Loucy (cell line): ENCODE measurements around the gene MYD88.

Experiments used
- H2AFZ ChIP-seq: fragments of 200-600 bp; sonication (generic); 2 replicates; pipeline ENCODE4 v1.6.0; 2016; ENCODE audit warnings: antibody characterized with exemption, mild to moderate bottlenecking, low read length, moderate library complexity
- H3F3A ChIP-seq: fragments of 200-600 bp; 2 replicates; pipeline ENCODE4 v1.6.0; 2016; ENCODE audit warnings: antibody characterized with exemption, low read depth, mild to moderate bottlenecking
- H3K27me3 ChIP-seq: fragments of 200-600 bp; sonication (generic); 2 replicates; pipeline ENCODE4 v1.6.1; 2014; ENCODE audit warnings: low read length, mild to moderate bottlenecking; ENCODE audit not compliant: insufficient read depth, poor library complexity, severe bottlenecking
- H3K36me3 ChIP-seq: fragments of 200-600 bp; sonication (generic); 2 replicates; pipeline ENCODE4 v1.6.1; 2016; ENCODE audit warnings: low read length; ENCODE audit not compliant: insufficient read depth
- H3K4me1 ChIP-seq: fragments of 200-600 bp; sonication (generic); 2 replicates; pipeline ENCODE4 v1.5.1; 2014; ENCODE audit warnings: low read length, mild to moderate bottlenecking; ENCODE audit not compliant: insufficient read depth, poor library complexity, severe bottlenecking
- H3K4me2 ChIP-seq: fragments of 200-600 bp; sonication (generic); 2 replicates; pipeline ENCODE4 v1.6.0; 2014; ENCODE audit warnings: antibody characterized with exemption, low read length, low read depth, mild to moderate bottlenecking; ENCODE audit not compliant: poor library complexity, severe bottlenecking
- H3K4me3 ChIP-seq: fragments of 200-600 bp; sonication (generic); 2 replicates; pipeline ENCODE4 v1.5.1; 2014; ENCODE audit warnings: low read length, mild to moderate bottlenecking, mixed read lengths; ENCODE audit not compliant: poor library complexity, severe bottlenecking
- H3K79me2 ChIP-seq: fragments of 200-600 bp; sonication (generic); 2 replicates; pipeline ENCODE4 v1.6.1; 2014; ENCODE audit warnings: low read length; ENCODE audit not compliant: insufficient read depth
- H3K9ac ChIP-seq: fragments of 200-600 bp; sonication (generic); 2 replicates; pipeline ENCODE4 v1.6.0; 2014; ENCODE audit warnings: mild to moderate bottlenecking, low read depth, low read length, moderate library complexity; ENCODE audit not compliant: poor library complexity, severe bottlenecking
- H3K9me2 ChIP-seq: fragments of 200-600 bp; sonication (generic); replicated peaks from 2 replicates; pipeline ENCODE4 v1.6.1; 2016; ENCODE audit warnings: low read depth, low read length, mixed read lengths
- H3K9me3 ChIP-seq: fragments of 200-600 bp; sonication (generic); 2 replicates; pipeline ENCODE4 v1.6.1; 2014; ENCODE audit warnings: mild to moderate bottlenecking, antibody characterized with exemption, low read length, low read depth; ENCODE audit not compliant: insufficient read depth
- H4K20me1 ChIP-seq: fragments of 200-600 bp; sonication (generic); 2 replicates; pipeline ENCODE4 v1.6.0; 2014; ENCODE audit warnings: antibody characterized with exemption, low read length, mild to moderate bottlenecking; ENCODE audit not compliant: insufficient read depth, poor library complexity, severe bottlenecking
- EZH2phosphoT487 ChIP-seq: fragments of 200-600 bp; IDR thresholded peaks from 2 replicates; pipeline ENCODE4 v1.6.1; 2018; ENCODE audit warnings: antibody characterized with exemption, mild to moderate bottlenecking, moderate library complexity, borderline replicate concordance
- TF ChIP-seq, protein P1 (sequence below): fragments of 200-600 bp; sonication (generic); conservative IDR thresholded peaks from 2 replicates; pipeline ENCODE4 v1.5.1; 2014; ENCODE audit warnings: mild to moderate bottlenecking, antibody characterized with exemption, low read length

The MYD88 gene

DNA sequence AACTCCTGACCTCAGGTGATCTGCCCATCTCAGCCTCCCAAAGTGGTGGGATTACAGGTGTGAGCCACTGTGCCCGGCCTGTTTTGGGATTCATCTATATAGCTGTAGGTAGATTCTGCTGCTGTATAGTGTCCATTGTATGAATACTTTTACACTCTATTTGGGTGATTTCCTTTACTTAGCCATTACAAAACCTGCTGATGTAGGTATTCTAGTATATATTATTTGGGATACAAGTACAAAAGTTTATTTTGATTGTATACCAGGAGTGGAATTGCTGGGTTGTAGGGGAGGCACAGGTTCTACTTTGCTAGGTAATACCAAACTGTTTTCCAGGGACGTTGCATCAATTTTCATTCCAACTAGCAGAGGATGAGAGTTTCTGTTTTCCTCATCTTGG lies 17.4 kb downstream of the MYD88 start:
- no peaks in the 10 kb centered on the region for H3K9me2 ChIP-seq
- H3K79me2 ChIP-seq, result no peaks in the 10 kb centered on the region
- no peak for TF ChIP-seq EZH2phosphoT487
- TF ChIP-seq, protein P1, sequence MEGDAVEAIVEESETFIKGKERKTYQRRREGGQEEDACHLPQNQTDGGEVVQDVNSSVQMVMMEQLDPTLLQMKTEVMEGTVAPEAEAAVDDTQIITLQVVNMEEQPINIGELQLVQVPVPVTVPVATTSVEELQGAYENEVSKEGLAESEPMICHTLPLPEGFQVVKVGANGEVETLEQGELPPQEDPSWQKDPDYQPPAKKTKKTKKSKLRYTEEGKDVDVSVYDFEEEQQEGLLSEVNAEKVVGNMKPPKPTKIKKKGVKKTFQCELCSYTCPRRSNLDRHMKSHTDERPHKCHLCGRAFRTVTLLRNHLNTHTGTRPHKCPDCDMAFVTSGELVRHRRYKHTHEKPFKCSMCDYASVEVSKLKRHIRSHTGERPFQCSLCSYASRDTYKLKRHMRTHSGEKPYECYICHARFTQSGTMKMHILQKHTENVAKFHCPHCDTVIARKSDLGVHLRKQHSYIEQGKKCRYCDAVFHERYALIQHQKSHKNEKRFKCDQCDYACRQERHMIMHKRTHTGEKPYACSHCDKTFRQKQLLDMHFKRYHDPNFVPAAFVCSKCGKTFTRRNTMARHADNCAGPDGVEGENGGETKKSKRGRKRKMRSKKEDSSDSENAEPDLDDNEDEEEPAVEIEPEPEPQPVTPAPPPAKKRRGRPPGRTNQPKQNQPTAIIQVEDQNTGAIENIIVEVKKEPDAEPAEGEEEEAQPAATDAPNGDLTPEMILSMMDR, result no peak
- H3K27me3 ChIP-seq, result no peaks in the 10 kb centered on the region
- no peaks in the 10 kb centered on the region for H4K20me1 ChIP-seq
- no peak overlapping the region for H3K4me3 ChIP-seq
- no peaks in the 10 kb centered on the region for H3K36me3 ChIP-seq
- H3K4me2 ChIP-seq, result no peak overlapping the region
- H2AFZ ChIP-seq, result no peak overlapping the region
- H3F3A ChIP-seq, result no peaks in the 10 kb centered on the region
- H3K4me1 ChIP-seq, result peaks cover 5% of the 10 kb centered on the region
- H3K9me3 ChIP-seq, result no peaks in the 10 kb centered on the region
- H3K9ac ChIP-seq, result no peak overlapping the region

DNA sequence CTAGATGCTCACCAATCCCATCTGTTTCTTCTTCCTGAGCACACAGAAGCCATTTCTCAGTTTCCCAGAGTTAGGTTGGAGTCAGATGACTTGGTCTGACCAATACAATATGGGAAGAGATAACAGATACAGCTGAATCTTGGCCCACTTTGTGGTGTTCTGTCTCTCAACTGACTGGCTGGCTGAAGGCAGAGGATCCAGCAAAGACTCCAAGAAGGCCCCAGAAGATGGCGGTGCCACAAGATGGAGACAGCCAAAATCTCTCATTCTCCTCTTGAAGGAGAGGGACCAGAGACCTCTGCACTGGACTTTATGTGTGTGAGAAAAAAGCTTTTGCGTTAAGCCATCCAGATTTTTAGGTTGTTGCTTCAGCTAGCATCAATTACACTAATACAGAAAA lies 18.7 kb downstream of the MYD88 start:
- Histone ChIP-seq H3K27me3 (no peaks in the 10 kb centered on the region), H4K20me1 (no peaks in the 10 kb centered on the region), H3K9me3 (no peaks in the 10 kb centered on the region), H2AFZ (no peak overlapping the region), H3K4me1 (peaks cover under 1% of the 10 kb centered on the region), H3K4me2 (no peak overlapping the region), H3K79me2 (no peaks in the 10 kb centered on the region), H3K9ac (no peak overlapping the region), H3K36me3 (no peaks in the 10 kb centered on the region), H3F3A (no peaks in the 10 kb centered on the region), H3K9me2 (no peaks in the 10 kb centered on the region), H3K4me3 (no peak overlapping the region)
- TF ChIP-seq EZH2phosphoT487, result no peak
- TF ChIP-seq, protein P1, result no peak

DNA sequence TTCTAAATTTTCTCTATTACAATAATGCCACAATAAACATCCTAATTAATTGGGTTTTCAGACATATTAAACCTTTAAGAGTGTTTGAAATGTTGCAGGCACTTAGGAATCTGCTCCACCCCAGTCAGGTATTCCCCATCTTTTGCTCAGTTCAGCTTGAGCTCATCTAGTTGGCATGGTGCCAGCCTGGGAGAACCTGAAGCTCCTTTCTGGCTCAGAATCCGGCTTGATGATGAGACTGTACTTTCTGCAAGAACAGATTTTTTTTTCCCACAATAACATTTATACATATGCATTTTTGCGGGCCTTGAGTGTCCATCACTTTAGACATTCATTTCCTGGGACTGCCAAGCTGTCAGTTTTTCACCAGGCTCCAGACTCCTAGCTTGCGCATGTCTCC lies 19.1 kb downstream of the MYD88 start:
- Histone ChIP-seq H3K4me1 (no peaks in the 10 kb centered on the region), H3K79me2 (no peaks in the 10 kb centered on the region), H3K4me3 (no peak overlapping the region), H3K4me2 (no peak overlapping the region), H4K20me1 (no peaks in the 10 kb centered on the region), H3K36me3 (no peaks in the 10 kb centered on the region), H3K9me2 (no peaks in the 10 kb centered on the region), H3F3A (no peaks in the 10 kb centered on the region), H3K9me3 (no peaks in the 10 kb centered on the region), H2AFZ (no peak overlapping the region), H3K9ac (no peak overlapping the region), H3K27me3 (no peaks in the 10 kb centered on the region)
- no peak for TF ChIP-seq EZH2phosphoT487
- TF ChIP-seq, protein P1, result no peak
